ENCODE results near the gene SLC2A13. TPM values are rescaled to one million over a fixed set of nuclear protein-coding genes. Genes with fewer than 3 reads are reported as not detected.

The SLC2A13 gene
- total and polyA plus RNA-seq, 2 donors (not counting 3 experiments of a cell fraction or from before 2014, with no cell fraction given): 1.2 to 4.9 TPM

DNA sequence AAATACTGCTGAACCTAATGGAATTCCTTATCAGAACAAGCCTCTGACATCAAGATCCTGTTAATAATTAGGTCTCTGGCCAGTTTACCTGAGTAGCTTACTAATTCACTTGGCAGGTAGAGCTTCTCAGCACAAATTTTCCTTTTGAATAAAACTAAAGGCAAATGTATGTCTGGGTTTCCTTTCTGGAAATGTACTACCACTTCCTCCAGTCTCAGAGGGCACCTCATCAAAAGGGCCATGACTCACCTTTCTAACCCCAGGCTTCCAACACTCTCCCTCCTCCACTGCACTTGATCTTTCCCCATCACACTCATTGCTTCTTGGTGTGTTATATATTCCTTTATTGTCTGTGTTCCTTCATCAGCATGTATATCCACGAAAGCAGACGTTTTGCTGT, 90.5 kb downstream of the SLC2A13 start:
- H3K4me1 ChIP-seq (ENCODE audit: control insufficient read depth, extremely low read depth, insufficient read depth, low read length): no peaks in the 10 kb centered on the region
- no peak overlapping the region for H2AFZ ChIP-seq (ENCODE audit: low read depth, low read length)
- ChIA-PET CTCF (interaction anchor here (1.0 kb wide), 1 partner anchor 93 kb away, joined by 3 read pairs; no protein-coding TSS in a partner anchor), POLR2A (no interaction called here)
- dilution Hi-C loops (cut with MboI; ENCODE audit: extremely low pct_ligation_motif_present, low sequenced_read_pairs) (no loop called here), intact Hi-C loops (cut with micrococcal nuclease) (no loop called here)
- H3K4me2 ChIP-seq (ENCODE audit: insufficient read depth, low read length): no peak overlapping the region
- BruUV-seq (replicated peaks): no TSS peak
- no peak overlapping the region for H3K9ac ChIP-seq (replicated peaks; ENCODE audit: extremely low read depth, insufficient read depth, low read length)
- no peak overlapping the region for H3K27ac ChIP-seq (ENCODE audit: insufficient read depth, low read depth, low read length)
- FAIRE-seq (no peak), DNase-seq (ENCODE audit: low read depth, low spot score) (no peak)
- no peaks in the 10 kb centered on the region for H3K9me3 ChIP-seq (replicated peaks; ENCODE audit: control insufficient read depth, insufficient read depth, low read length)
- TF ChIP-seq FOS (IDR thresholded peaks at IDR 0.05; ENCODE audit: borderline replicate concordance, insufficient read depth, low read length): no peak
- no peak for TF ChIP-seq JUN (IDR thresholded peaks at IDR 0.05; ENCODE audit: borderline replicate concordance, insufficient read depth, insufficient read length, low read depth)
- no peak for TF ChIP-seq CTCF (IDR thresholded peaks at IDR 0.05; ENCODE audit: extremely low read depth in 1 of 2, insufficient read depth in 1 of 2, low read depth in 1 of 2, low read length in 2 of 2)
- TF ChIP-seq GATA2 (IDR thresholded peaks at IDR 0.05; ENCODE audit: insufficient read depth, insufficient read length, low read depth, low read length): no peak
- no peaks in the 10 kb centered on the region for H3K79me2 ChIP-seq (ENCODE audit: control insufficient read depth, insufficient read depth, low read length)
- no peak overlapping the region for H3K4me3 ChIP-seq (replicated peaks in 1 of 3; ENCODE audit: insufficient read depth in 1 of 3, low read depth in 1 of 3, low read length in 3 of 3)
- no peaks in the 10 kb centered on the region for H4K20me1 ChIP-seq (replicated peaks; ENCODE audit: control insufficient read depth, extremely low read depth, insufficient read depth, low read length)
- no peaks in the 10 kb centered on the region for H3K9me1 ChIP-seq (replicated peaks; ENCODE audit: control insufficient read depth, extremely low read depth, insufficient read depth, low read length)
- H3K27me3 ChIP-seq (ENCODE audit: control insufficient read depth in 2 of 2, insufficient read depth in 2 of 2, low read length in 2 of 2): no peaks in the 10 kb centered on the region
- no peaks in the 10 kb centered on the region for H3K36me3 ChIP-seq (ENCODE audit: control insufficient read depth in 2 of 2, extremely low read depth in 1 of 2, insufficient read depth in 2 of 2, low read length in 2 of 2)

DNA sequence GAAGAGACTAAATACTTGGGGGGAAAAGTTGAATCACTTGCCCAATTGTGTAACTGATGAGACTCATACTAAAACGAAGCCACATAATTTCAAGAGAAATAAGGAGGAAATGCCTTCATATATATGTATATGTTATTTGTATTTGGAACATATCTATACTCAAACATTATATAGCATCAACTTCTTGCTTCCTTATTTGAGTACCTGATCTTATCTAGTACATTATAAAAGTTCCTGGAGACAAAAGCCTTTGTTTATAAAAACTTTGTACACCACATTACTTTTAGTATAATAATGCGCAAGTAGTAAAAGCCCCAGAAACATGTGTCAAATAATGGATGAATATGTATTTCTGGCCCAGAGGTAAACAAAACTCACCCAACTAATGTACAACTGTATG, 92.0 kb downstream of the SLC2A13 start:
- Histone ChIP-seq H3K9ac (replicated peaks; ENCODE audit: extremely low read depth, insufficient read depth, low read length) (no peak overlapping the region), H2AFZ (ENCODE audit: low read depth, low read length) (no peak overlapping the region), H3K9me1 (replicated peaks; ENCODE audit: control insufficient read depth, extremely low read depth, insufficient read depth, low read length) (no peaks in the 10 kb centered on the region), H3K27ac (ENCODE audit: insufficient read depth, low read depth, low read length) (no peak overlapping the region), H3K4me1 (ENCODE audit: control insufficient read depth, extremely low read depth, insufficient read depth, low read length) (no peaks in the 10 kb centered on the region), H4K20me1 (replicated peaks; ENCODE audit: control insufficient read depth, extremely low read depth, insufficient read depth, low read length) (no peaks in the 10 kb centered on the region), H3K4me2 (ENCODE audit: insufficient read depth, low read length) (no peak overlapping the region), H3K79me2 (ENCODE audit: control insufficient read depth, insufficient read depth, low read length) (no peaks in the 10 kb centered on the region), H3K36me3 (ENCODE audit: control insufficient read depth in 2 of 2, extremely low read depth in 1 of 2, insufficient read depth in 2 of 2, low read length in 2 of 2) (no peaks in the 10 kb centered on the region), H3K9me3 (replicated peaks; ENCODE audit: control insufficient read depth, insufficient read depth, low read length) (no peaks in the 10 kb centered on the region), H3K4me3 (replicated peaks in 1 of 3; ENCODE audit: insufficient read depth in 1 of 3, low read depth in 1 of 3, low read length in 3 of 3) (no peak overlapping the region), H3K27me3 (ENCODE audit: control insufficient read depth in 2 of 2, insufficient read depth in 2 of 2, low read length in 2 of 2) (no peaks in the 10 kb centered on the region)
- intact Hi-C loops (cut with micrococcal nuclease): no loop called here
- FAIRE-seq (no peak), DNase-seq (ENCODE audit: low read depth, low spot score) (no peak)
- CTCF ChIA-PET: interaction anchor here (1.2 to 6.2 kb wide), 2 partner anchors 19 to 92 kb away, joined by 3 to 189 read pairs; partner anchors contain the start of gene SLC2A13
- TF ChIP-seq GATA2 (IDR thresholded peaks at IDR 0.05; ENCODE audit: insufficient read depth, insufficient read length, low read depth, low read length): no peak
- TF ChIP-seq POLR2AphosphoS5 (IDR thresholded peaks at IDR 0.05; ENCODE audit: insufficient read depth, low read depth, low read length): no peak
- TF ChIP-seq MYC (IDR thresholded peaks at IDR 0.05; ENCODE audit: low read depth, low read length): no peak
- no peak for TF ChIP-seq CTCF (IDR thresholded peaks at IDR 0.05; ENCODE audit: extremely low read depth in 1 of 2, insufficient read depth in 1 of 2, low read depth in 1 of 2, low read length in 2 of 2)
- TF ChIP-seq FOS (IDR thresholded peaks at IDR 0.05; ENCODE audit: borderline replicate concordance, insufficient read depth, low read length): no peak
- TF ChIP-seq JUN (IDR thresholded peaks at IDR 0.05; ENCODE audit: borderline replicate concordance, insufficient read depth, insufficient read length, low read depth): no peak
- TF ChIP-seq POLR2A (IDR thresholded peaks at IDR 0.05; ENCODE audit: low read depth, low read length): no peak
- TF ChIP-seq, protein P1, sequence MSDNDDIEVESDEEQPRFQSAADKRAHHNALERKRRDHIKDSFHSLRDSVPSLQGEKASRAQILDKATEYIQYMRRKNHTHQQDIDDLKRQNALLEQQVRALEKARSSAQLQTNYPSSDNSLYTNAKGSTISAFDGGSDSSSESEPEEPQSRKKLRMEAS (IDR thresholded peaks at IDR 0.05; ENCODE audit: insufficient read depth, insufficient read length): no peak
- TF ChIP-seq EZH2 (IDR thresholded peaks at IDR 0.05; ENCODE audit: borderline replicate concordance, low read depth, low read length, severe bottlenecking): no peak
- BruUV-seq (replicated peaks): no TSS peak
- POLR2A ChIA-PET: no interaction called here
- dilution Hi-C loops (cut with MboI; ENCODE audit: extremely low pct_ligation_motif_present, low sequenced_read_pairs): no loop called here
